HepG2 (cell line): Measurements from ENCODE around the gene PTMA. TPM values are rescaled to one million over a fixed set of nuclear protein-coding genes. Genes with fewer than 3 reads are reported as not detected.

Experiments
- BRD4 ChIP-seq: sonication (generic); formaldehyde crosslinking; IDR thresholded peaks from 2 replicates; pipeline ENCODE4 v1.4.0; 2020; ENCODE audit warnings: missing genetic modification reagents
- CBX5 ChIP-seq: sonication (generic); formaldehyde crosslinking; IDR thresholded peaks from 2 replicates; pipeline ENCODE4 v1.4.0; 2020; ENCODE audit warnings: missing genetic modification reagents, borderline replicate concordance
- CENPT ChIP-seq: sonication (generic); formaldehyde crosslinking; IDR thresholded peaks from 2 replicates; pipeline ENCODE4 v1.8.0; 2022; ENCODE audit warnings: low read depth, mild to moderate bottlenecking, moderate library complexity, missing genetic modification reagents
- ELF3 ChIP-seq: IDR thresholded peaks from 2 replicates; pipeline ENCODE4 v1.6.1; 2016; ENCODE audit warnings: missing genetic modification reagents, missing compliant biosample characterization
- ELF4 ChIP-seq: sonication (generic); formaldehyde crosslinking; IDR thresholded peaks from 2 replicates; pipeline ENCODE4 v1.5.0; 2020; ENCODE audit warnings: missing genetic modification reagents, mild to moderate bottlenecking, moderate library complexity, borderline replicate concordance
- ISX ChIP-seq: sonication (generic); formaldehyde crosslinking; conservative IDR thresholded peaks from 2 replicates; pipeline ENCODE4 v1.5.0; 2020; ENCODE audit warnings: missing genetic modification reagents
- MAFG ChIP-seq: sonication (generic); formaldehyde crosslinking; IDR thresholded peaks from 2 replicates; pipeline ENCODE4 v1.5.1; 2020; ENCODE audit warnings: mild to moderate bottlenecking, missing genetic modification reagents
- NCOA2 ChIP-seq: sonication (generic); formaldehyde crosslinking; IDR thresholded peaks from 2 replicates; pipeline ENCODE4 v1.8.0; 2022; ENCODE audit warnings: inconsistent platforms
- NR2C2 ChIP-seq: sonication (generic); formaldehyde crosslinking; IDR thresholded peaks from 2 replicates; pipeline ENCODE4 v1.4.0; 2020; ENCODE audit warnings: missing genetic modification reagents, mild to moderate bottlenecking, moderate library complexity, borderline replicate concordance
- PHF21A ChIP-seq: sonication (generic); formaldehyde crosslinking; IDR thresholded peaks from 2 replicates; pipeline ENCODE4 v1.5.0; 2020; ENCODE audit warnings: mild to moderate bottlenecking, missing genetic modification reagents
- PHF8 ChIP-seq: sonication (generic); formaldehyde crosslinking; IDR thresholded peaks from 2 replicates; pipeline ENCODE4 v1.5.0; 2020; ENCODE audit warnings: missing genetic modification reagents
- PITX1 ChIP-seq: sonication (generic); formaldehyde crosslinking; IDR thresholded peaks from 2 replicates; pipeline ENCODE4 v1.5.1; 2020; ENCODE audit warnings: mild to moderate bottlenecking, missing genetic modification reagents
- REPIN1 ChIP-seq: sonication (generic); formaldehyde crosslinking; IDR thresholded peaks from 2 replicates; pipeline ENCODE4 v1.8.0; 2022; ENCODE audit warnings: missing genetic modification reagents, low read depth, mild to moderate bottlenecking, borderline replicate concordance
- SOX5 ChIP-seq: IDR thresholded peaks from 2 replicates; pipeline ENCODE4 v1.6.1; 2016; ENCODE audit warnings: borderline replicate concordance
- SRF ChIP-seq: IDR thresholded peaks from 2 replicates; pipeline ENCODE4 v1.6.1; 2011; ENCODE audit warnings: mild to moderate bottlenecking, low read depth, low read length, moderate library complexity
- ZFX ChIP-seq: sonication (generic); formaldehyde crosslinking; IDR thresholded peaks from 2 replicates; pipeline ENCODE4 v1.4.0; 2020; ENCODE audit warnings: mild to moderate bottlenecking, low read depth, missing genetic modification reagents, moderate library complexity
- ZNF121 ChIP-seq: sonication (generic); formaldehyde crosslinking; IDR thresholded peaks from 2 replicates; pipeline ENCODE4 v1.5.0; 2020; ENCODE audit warnings: mild to moderate bottlenecking, missing genetic modification reagents
- ZNF3 ChIP-seq: IDR thresholded peaks from 2 replicates; pipeline ENCODE4 v1.7.0; 2017; ENCODE audit warnings: inconsistent platforms
- ZNF614 ChIP-seq: IDR thresholded peaks from 2 replicates; pipeline ENCODE4 v1.6.1; 2018; ENCODE audit warnings: missing biosample characterization, missing genetic modification reagents, inconsistent platforms, borderline replicate concordance
- ZNF772 ChIP-seq: sonication (generic); formaldehyde crosslinking; IDR thresholded peaks from 2 replicates; pipeline ENCODE4 v1.5.0; 2020; ENCODE audit warnings: mild to moderate bottlenecking, missing genetic modification reagents
- polyA plus RNA-seq, 8 experiments: library from polyadenylated mRNA; depleted of rRNA in 3 of 8; stranded (reverse) in 7 of 8; unstranded in 1 of 8; fragments of >200 nt; fragmentation: Illumina TruSeq in 4 of 8; extraction: Trizol in 4 of 8; gene quantifications; 2 replicates each; pipeline versions ENCODE4 v1.2.1 to v1.2.3, GENCODE V29; 2011 to 2016; ENCODE audit warnings: low read depth in 4 of 8, missing spikeins in 1 of 8, mixed read lengths in 1 of 8; ENCODE audit not compliant: insufficient read depth in 1 of 8
- total RNA-seq, 5 experiments: library from RNA; depleted of rRNA; stranded (reverse); fragments of >200 nt; fragmentation: Illumina TruSeq; extraction: Trizol; gene quantifications; 2 replicates each; pipeline ENCODE4 v1.2.3, GENCODE V29; 2016; ENCODE audit warnings: low read depth in 1 of 5
- TF ChIP-seq, protein P1 (sequence below): sonication (generic); formaldehyde crosslinking; IDR thresholded peaks from 2 replicates; pipeline ENCODE4 v1.4.0; 2020; ENCODE audit warnings: missing genetic modification reagents, borderline replicate concordance
- TF ChIP-seq, protein P2 (sequence below): sonication (generic); formaldehyde crosslinking; IDR thresholded peaks from 2 replicates; pipeline ENCODE4 v1.5.1; 2020; ENCODE audit warnings: missing genetic modification reagents, mild to moderate bottlenecking, borderline replicate concordance
- TF ChIP-seq, protein P3 (sequence below): sonication (generic); formaldehyde crosslinking; conservative IDR thresholded peaks from 2 replicates; pipeline ENCODE4 v1.8.0; 2022; ENCODE audit warnings: mild to moderate bottlenecking, moderate library complexity, missing genetic modification reagents

The PTMA gene
- total and polyA plus RNA-seq, 2 of the 13 experiments (the other 11 are each of a cell fraction or from before 2014, with no cell fraction given), result 190 to 1,086 TPM

DNA sequence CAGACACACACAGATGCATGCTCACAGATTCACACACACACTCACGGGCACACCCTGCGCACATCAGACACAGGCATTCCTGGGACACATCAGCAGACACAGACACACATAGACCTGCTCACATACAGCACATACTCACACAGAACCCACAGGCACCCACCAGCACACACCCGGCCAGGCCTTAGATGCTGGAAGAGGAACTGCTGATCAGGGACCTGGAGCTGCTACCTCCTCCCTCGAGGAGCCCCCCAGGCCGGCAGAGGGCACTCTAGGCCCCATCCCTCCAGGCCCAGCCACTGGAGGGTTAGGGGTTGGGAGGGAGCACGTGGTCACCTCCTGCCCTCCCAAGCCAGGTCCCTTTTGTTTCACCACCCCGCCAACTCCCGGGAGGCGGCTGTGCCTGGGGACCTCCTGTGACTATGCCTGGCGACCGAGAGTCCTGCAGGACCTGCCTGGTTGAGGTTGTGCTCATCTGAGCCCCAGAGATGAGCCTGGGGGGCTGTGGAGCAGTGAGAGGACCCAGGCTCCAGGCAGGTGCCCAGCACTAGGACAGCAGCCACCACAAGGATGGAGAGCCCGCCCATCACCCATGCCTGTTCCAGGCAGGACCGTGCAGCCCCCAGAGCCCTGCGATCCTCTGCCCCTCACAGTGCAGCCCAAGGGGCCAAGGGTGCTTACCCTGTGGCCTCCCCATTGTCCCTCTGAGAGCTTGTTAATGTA, 21.0 kb upstream of the PTMA start (continued):
- TF ChIP-seq ELF3 (peak; percentile 74), CBX5 (CRISPR knock-in tag) (no peak; the same call in 1 of the 2 replicates), NR2C2 (CRISPR knock-in tag) (peak; percentile 70), NCOA2 (no peak), REPIN1 (peak; percentile 87; the same call in 1 of the 2 replicates), ZNF614 (no peak; the same call in 1 of the 2 replicates), SOX5 (peak; percentile 65; the same call in 1 of the 2 replicates), ZNF3 (CRISPR knock-in tag) (no peak), ZNF772 (peak; percentile 84), ZNF121 (CRISPR knock-in tag) (no peak; the same call in 1 of the 2 replicates), ZFX (CRISPR knock-in tag) (peak; percentile 94), PITX1 (CRISPR knock-in tag) (peak; percentile 82; the same call in 1 of the 2 replicates), PHF21A (CRISPR knock-in tag) (no peak), PHF8 (peak; percentile 72), CENPT (0 out of 2 replicates have a peak, but pooled peaks have one; percentile 73), ISX (CRISPR knock-in tag) (no peak), BRD4 (0 out of 2 replicates have a peak, but pooled peaks have one; percentile 39), MAFG (CRISPR knock-in tag) (peak; percentile 23; the same call in 1 of the 2 replicates), ELF4 (CRISPR knock-in tag) (no peak), SRF (no peak)
- TF ChIP-seq, protein P1, sequence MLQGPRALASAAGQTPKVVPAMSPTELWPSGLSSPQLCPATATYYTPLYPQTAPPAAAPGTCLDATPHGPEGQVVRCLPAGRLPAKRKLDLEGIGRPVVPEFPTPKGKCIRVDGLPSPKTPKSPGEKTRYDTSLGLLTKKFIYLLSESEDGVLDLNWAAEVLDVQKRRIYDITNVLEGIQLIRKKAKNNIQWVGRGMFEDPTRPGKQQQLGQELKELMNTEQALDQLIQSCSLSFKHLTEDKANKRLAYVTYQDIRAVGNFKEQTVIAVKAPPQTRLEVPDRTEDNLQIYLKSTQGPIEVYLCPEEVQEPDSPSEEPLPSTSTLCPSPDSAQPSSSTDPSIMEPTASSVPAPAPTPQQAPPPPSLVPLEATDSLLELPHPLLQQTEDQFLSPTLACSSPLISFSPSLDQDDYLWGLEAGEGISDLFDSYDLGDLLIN (CRISPR knock-in tag), result no peak
- TF ChIP-seq, protein P2, sequence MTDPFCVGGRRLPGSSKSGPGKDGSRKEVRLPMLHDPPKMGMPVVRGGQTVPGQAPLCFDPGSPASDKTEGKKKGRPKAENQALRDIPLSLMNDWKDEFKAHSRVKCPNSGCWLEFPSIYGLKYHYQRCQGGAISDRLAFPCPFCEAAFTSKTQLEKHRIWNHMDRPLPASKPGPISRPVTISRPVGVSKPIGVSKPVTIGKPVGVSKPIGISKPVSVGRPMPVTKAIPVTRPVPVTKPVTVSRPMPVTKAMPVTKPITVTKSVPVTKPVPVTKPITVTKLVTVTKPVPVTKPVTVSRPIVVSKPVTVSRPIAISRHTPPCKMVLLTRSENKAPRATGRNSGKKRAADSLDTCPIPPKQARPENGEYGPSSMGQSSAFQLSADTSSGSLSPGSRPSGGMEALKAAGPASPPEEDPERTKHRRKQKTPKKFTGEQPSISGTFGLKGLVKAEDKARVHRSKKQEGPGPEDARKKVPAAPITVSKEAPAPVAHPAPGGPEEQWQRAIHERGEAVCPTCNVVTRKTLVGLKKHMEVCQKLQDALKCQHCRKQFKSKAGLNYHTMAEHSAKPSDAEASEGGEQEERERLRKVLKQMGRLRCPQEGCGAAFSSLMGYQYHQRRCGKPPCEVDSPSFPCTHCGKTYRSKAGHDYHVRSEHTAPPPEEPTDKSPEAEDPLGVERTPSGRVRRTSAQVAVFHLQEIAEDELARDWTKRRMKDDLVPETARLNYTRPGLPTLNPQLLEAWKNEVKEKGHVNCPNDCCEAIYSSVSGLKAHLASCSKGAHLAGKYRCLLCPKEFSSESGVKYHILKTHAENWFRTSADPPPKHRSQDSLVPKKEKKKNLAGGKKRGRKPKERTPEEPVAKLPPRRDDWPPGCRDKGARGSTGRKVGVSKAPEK (CRISPR knock-in tag), result no peak
- TF ChIP-seq, protein P3, sequence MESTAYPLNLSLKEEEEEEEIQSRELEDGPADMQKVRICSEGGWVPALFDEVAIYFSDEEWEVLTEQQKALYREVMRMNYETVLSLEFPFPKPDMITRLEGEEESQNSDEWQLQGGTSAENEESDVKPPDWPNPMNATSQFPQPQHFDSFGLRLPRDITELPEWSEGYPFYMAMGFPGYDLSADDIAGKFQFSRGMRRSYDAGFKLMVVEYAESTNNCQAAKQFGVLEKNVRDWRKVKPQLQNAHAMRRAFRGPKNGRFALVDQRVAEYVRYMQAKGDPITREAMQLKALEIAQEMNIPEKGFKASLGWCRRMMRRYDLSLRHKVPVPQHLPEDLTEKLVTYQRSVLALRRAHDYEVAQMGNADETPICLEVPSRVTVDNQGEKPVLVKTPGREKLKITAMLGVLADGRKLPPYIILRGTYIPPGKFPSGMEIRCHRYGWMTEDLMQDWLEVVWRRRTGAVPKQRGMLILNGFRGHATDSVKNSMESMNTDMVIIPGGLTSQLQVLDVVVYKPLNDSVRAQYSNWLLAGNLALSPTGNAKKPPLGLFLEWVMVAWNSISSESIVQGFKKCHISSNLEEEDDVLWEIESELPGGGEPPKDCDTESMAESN (CRISPR knock-in tag), result peak; percentile 87; the same call in 1 of the 2 replicates
